Activated CD4-positive, alpha-beta T cell treated with anti-CD3 and anti-CD28 coated beads for 36 hours (primary cell): ENCODE measurements around the gene DPPA2. TPM values are rescaled to one million over a fixed set of nuclear protein-coding genes. Genes with fewer than 3 reads are reported as not detected.

Source experiments
- ATAC-seq: fragments of 200-7000 bp; cut with Tn5 transposase; one replicate; pipeline ENCODE4 v1.10.0; 2021; ENCODE audit warnings: mild to moderate bottlenecking, moderate library complexity
- CTCF ChIA-PET: fragments of 350-600 bp; sonication (Branson Sonifier 250); formaldehyde crosslinking; loops from one replicate; lab custom pipeline; 2021; ENCODE audit warnings: antibody characterized with exemption; lab: Charles Lee
- POLR2A ChIA-PET: fragments of 350-600 bp; sonication (Branson Sonifier 250); formaldehyde crosslinking; loops from one replicate; lab custom pipeline; 2021; ENCODE audit warnings: antibody characterized with exemption, inconsistent platforms; lab: Charles Lee
- DNase-seq: peaks from one replicate; pipeline ENCODE4 v3.0.0-alpha.2; 2020
- H3K27ac Mint-ChIP-seq: one replicate; pipeline ENCODE4 v1.8.0; 2021; ENCODE audit warnings: mixed read lengths
- H3K27me3 Mint-ChIP-seq: one replicate; pipeline ENCODE4 v1.8.0; 2021; ENCODE audit warnings: mixed read lengths
- H3K36me3 Mint-ChIP-seq: one replicate; pipeline ENCODE4 v1.8.0; 2021; ENCODE audit warnings: low read depth, mixed read lengths
- H3K4me1 Mint-ChIP-seq: one replicate; pipeline ENCODE4 v1.8.0; 2021; ENCODE audit warnings: mixed read lengths
- H3K4me3 Mint-ChIP-seq: one replicate; pipeline ENCODE4 v1.8.0; 2021; ENCODE audit warnings: mild to moderate bottlenecking, moderate library complexity, mixed read lengths
- H3K9me3 Mint-ChIP-seq: one replicate; pipeline ENCODE4 v1.8.0; 2021; ENCODE audit warnings: low read depth, mixed read lengths
- intact Hi-C, 2 experiments: fragments of 100-400 bp; cut with DNase I in 1 of 2; cut with micrococcal nuclease in 1 of 2; formaldehyde crosslinking; loops; one replicate each; pipeline versions ENCODE4 v1.14.2 to v1.15.1; 2022 to 2024; cut with DNase I, micrococcal nuclease
- total RNA-seq, 2 experiments: library from RNA; stranded (reverse); gene quantifications; one replicate each; pipeline ENCODE4 v1.2.3, GENCODE V29; 2021

DPPA2 gene
- total RNA-seq, 2 experiments from 2014 or later, result not detected

DNA sequence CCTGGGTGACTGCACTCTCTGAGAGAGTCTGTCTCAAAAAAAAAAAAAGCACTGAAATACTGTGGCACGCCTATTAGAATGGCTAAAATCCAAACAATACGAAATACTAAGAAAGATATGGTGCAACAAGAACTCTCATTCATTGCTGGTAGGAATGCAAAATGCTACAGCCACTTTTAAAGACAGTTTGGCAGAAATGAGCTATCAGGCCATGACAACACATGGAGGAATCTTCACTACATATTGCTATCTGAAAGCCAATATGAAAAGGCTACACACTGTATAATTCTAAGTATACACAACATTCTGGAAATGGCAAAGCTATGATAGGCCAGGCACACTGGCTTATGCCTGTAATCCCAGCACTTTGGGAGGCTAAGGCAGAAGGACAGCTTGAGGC lies 18.8 kb downstream of the DPPA2 start:
- no peaks in the 10 kb centered on the region for H3K9me3 Mint-ChIP-seq
- no peaks in the 10 kb centered on the region for H3K27me3 Mint-ChIP-seq
- H3K4me1 Mint-ChIP-seq, result no peaks in the 10 kb centered on the region
- ChIA-PET POLR2A (no interaction called here), CTCF (no interaction called here)
- intact Hi-C loops, result no loop called here
- no peak for DNase-seq
- ATAC-seq, result no peak
- no peaks in the 10 kb centered on the region for H3K36me3 Mint-ChIP-seq
- H3K27ac Mint-ChIP-seq, result no peak overlapping the region
- no peak overlapping the region for H3K4me3 Mint-ChIP-seq

DNA sequence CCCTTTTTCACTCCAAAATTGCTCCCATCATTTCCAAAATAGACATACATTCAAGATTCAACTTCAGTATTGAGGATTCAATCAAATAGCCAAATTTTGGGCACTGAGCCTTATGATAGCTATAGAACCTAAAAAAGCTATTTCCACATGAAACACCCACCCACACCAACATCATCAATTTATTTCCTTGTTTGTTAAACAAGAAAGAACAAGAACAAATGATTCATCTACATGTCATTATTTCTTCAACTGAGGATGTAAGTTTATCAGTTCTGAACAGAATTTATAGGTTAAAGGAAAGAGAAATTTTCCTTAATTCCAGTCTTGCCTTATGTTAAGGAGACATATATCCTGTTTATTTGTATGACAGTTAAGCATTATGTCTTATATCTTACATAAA lies 32.2 kb downstream of the DPPA2 start:
- Mint-ChIP-seq H3K27ac (no peak overlapping the region), H3K36me3 (no peaks in the 10 kb centered on the region), H3K27me3 (peaks cover 1% of the 10 kb centered on the region), H3K4me3 (no peak overlapping the region), H3K9me3 (no peaks in the 10 kb centered on the region), H3K4me1 (no peaks in the 10 kb centered on the region)
- intact Hi-C loops, result no loop called here
- DNase-seq (no peak), ATAC-seq (no peak)
- POLR2A ChIA-PET, result no interaction called here
- CTCF ChIA-PET, result interaction anchor here (0.8 to 1.1 kb wide), 2 partner anchors 15 to 28 kb away, joined by 3 read pairs; no protein-coding TSS in a partner anchor

DNA sequence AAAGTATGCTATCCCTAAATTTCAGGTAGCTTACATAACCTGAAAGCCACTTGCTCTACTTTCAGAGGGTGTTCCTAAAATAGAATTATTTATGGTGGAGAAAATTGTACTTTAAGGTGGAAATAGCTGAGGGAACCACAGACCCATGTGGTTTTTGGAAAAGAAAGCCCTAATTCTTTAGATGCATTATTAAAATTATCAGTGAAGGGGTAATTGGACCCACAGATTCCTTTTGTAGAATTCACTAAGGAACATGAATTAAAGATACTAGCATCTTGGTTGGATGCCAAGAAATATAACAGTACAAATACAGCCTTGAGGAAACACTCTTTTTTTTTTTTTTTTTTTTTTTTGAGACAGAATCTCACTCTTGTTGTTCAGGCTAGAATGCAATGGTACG lies 37.8 kb downstream of the DPPA2 start:
- CTCF ChIA-PET, result interaction anchor here (1.1 kb wide), 1 partner anchor 113 kb away, joined by 3 read pairs; no protein-coding TSS in a partner anchor
- no peak overlapping the region for H3K27ac Mint-ChIP-seq
- no peak for DNase-seq
- intact Hi-C loops, result loop anchor here in 1 of 2 experiments (10.0 kb wide), 1 partner anchor 1036 kb away; no protein-coding TSS in a partner anchor
- H3K36me3 Mint-ChIP-seq, result no peaks in the 10 kb centered on the region
- H3K4me1 Mint-ChIP-seq, result no peaks in the 10 kb centered on the region
- H3K4me3 Mint-ChIP-seq, result no peak overlapping the region
- POLR2A ChIA-PET, result no interaction called here
- H3K9me3 Mint-ChIP-seq, result no peaks in the 10 kb centered on the region
- no peak for ATAC-seq
- peaks cover 1% of the 10 kb centered on the region for H3K27me3 Mint-ChIP-seq

DNA sequence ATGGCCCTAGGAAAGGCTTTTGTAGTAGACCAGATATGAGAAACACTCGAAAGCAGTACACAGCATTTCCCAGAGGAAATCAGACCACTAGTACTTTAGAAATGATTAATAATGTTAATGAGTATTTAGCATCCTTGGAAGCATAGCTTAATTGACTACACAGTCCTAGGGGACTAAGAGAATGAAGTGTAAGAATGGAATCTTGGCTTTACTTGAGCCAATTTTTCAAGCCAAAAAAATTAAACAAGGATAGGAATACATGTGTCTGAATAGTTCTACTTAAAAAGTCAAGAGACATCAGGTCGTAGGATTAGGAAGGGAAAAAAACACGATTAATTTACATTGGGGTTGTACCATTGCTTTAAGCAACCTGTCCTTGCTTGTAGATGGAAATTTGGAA lies 38.2 kb downstream of the DPPA2 start:
- no peaks in the 10 kb centered on the region for H3K36me3 Mint-ChIP-seq

DNA sequence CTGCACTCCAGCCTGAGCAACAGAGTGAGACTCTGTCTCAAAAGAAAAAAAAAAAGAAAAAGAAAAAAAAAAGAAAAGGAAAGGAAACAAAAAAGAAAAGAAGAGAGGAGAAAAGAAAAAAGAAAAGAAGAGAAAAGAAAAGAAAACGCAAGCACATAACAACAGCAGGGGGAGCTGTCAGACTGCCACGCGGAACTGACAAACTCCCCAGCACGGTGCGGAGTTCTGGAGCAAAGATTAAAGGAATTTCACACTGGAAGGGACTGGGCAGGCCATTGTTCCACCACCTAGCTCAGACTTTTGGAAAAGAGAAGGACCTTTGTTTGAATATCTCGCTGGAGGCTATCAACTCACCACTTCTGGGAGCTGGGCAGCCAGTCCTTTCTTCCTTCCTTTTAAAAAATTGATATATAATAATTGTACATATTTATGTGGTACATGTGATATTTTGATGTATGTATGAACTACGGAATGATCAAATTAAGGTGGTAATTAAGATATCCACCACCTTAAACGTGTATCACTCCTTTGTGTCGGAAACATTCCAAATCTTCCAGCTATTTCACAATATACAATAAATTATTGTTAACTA lies 40.5 kb downstream of the DPPA2 start:
- DNase-seq, result peak; percentile 46
- Mint-ChIP-seq H3K9me3 (no peaks in the 10 kb centered on the region), H3K27me3 (peaks cover 3% of the 10 kb centered on the region), H3K4me3 (no peak overlapping the region), H3K4me1 (no peaks in the 10 kb centered on the region), H3K36me3 (no peaks in the 10 kb centered on the region), H3K27ac (no peak overlapping the region)
- CTCF ChIA-PET, result interaction anchor here (0.6 to 1.1 kb wide), 3 partner anchors 12 to 1039 kb away, joined by 3 read pairs; no protein-coding TSS in a partner anchor
- intact Hi-C loops, result loop anchor here in 1 of 2 experiments (10.0 kb wide), 1 partner anchor 1039 kb away; no protein-coding TSS in a partner anchor
- no peak for ATAC-seq
- POLR2A ChIA-PET, result no interaction called here

More for the DNA sequence above, 38.2 kb downstream of the DPPA2 start:
- ChIA-PET CTCF (interaction anchor here (1.1 kb wide), 1 partner anchor 113 kb away, joined by 3 read pairs; no protein-coding TSS in a partner anchor), POLR2A (no interaction called here)
- intact Hi-C loops, result loop anchor here in 1 of 2 experiments (10.0 kb wide), 1 partner anchor 1037 kb away; no protein-coding TSS in a partner anchor
- ATAC-seq (no peak), DNase-seq (no peak)
- Mint-ChIP-seq H3K9me3 (no peaks in the 10 kb centered on the region), H3K27me3 (peaks cover 1% of the 10 kb centered on the region), H3K27ac (no peak overlapping the region), H3K4me3 (no peak overlapping the region), H3K4me1 (no peaks in the 10 kb centered on the region)

DNA sequence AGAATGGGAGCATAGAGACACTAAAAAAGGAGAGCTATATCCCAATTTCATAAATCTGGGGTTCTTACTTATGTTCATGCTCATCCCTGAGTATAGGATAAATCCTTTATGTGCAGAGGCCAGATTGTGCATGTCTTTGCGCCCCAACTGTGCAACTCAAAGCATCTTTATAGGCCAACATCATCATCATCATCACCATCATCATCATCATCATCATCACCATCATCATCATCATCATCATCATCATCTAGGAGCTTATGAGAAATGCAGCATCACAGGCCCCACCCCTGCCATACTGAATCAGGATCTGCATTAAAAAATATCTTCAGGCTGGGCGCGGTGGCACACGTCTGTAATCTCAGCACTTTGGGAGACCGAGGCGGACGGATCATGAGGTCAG lies 45.5 kb downstream of the DPPA2 start:
- no peaks in the 10 kb centered on the region for H3K4me1 Mint-ChIP-seq
- no peak overlapping the region for H3K4me3 Mint-ChIP-seq
- no peak overlapping the region for H3K27ac Mint-ChIP-seq
- intact Hi-C loops, result loop anchor here in 1 of 2 experiments (10.0 kb wide), 1 partner anchor 1044 kb away; no protein-coding TSS in a partner anchor
- ChIA-PET POLR2A (no interaction called here), CTCF (interaction anchor here (0.6 kb wide), 1 partner anchor 152 kb away, joined by 5 read pairs; no protein-coding TSS in a partner anchor)
- H3K27me3 Mint-ChIP-seq, result peaks cover 2% of the 10 kb centered on the region
- no peaks in the 10 kb centered on the region for H3K9me3 Mint-ChIP-seq
- no peak for ATAC-seq
- H3K36me3 Mint-ChIP-seq, result no peaks in the 10 kb centered on the region
- no peak for DNase-seq

DNA sequence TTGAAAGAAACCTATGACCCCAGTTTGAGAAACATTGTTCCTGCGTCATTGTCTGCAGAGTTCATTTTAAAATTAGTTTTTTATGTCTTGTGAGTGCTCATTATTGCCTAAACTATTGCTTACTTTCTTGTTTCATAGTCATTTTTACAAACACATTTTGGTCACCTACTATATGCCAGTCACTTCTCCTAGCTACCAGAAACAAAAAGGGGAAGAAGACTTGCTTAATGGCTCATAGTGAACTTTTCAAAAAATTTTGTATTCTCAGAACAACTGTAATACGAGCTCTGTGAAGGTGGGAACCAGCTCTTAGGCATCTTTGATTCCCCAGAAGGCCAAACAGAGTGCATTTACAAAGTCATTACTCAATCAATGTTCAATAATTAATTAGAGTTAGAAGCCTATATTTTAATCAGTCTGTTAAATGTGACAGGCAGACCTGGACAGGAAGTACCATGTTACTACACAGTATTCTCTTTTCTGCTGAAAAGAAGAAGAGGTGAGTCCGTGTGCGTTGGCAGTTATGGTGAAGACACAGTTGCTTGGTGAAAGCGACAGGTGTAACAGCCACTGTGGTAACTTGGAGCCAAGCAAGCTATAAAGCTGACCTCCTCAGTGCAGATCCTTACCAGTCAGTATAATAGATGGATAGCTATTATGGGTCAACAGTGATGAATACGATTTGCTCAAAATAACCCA lies 46.6 kb downstream of the DPPA2 start:
- ATAC-seq, result no peak
- CTCF ChIA-PET, result no interaction called here

DNA sequence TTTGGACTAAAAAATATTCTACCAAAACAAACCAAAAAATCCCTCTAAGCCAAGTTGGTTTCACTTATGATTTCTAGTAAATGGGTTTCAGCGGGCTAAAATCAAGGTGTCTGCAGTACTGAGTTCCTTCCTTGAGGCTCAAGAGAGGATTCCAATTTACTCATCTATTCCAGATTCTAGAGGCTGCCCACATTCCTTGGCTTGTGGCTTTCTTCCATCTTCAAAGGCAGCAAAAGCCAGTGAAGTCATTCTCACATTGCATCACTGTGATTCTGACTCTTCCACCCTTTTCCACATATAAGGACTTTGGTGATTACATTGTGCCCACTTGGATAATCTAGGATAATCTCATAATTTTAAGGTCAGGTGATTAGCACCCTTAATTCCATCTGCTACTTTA lies 48.1 kb downstream of the DPPA2 start:
- POLR2A ChIA-PET, result no interaction called here

More for the DNA sequence above, 46.6 kb downstream of the DPPA2 start:
- POLR2A ChIA-PET, result no interaction called here
- intact Hi-C loops, result loop anchor here in 1 of 2 experiments (10.0 kb wide), 1 partner anchor 1045 kb away; no protein-coding TSS in a partner anchor
- no peaks in the 10 kb centered on the region for H3K4me1 Mint-ChIP-seq
- no peak for DNase-seq
- no peak overlapping the region for H3K4me3 Mint-ChIP-seq
- no peaks in the 10 kb centered on the region for H3K36me3 Mint-ChIP-seq
- no peak overlapping the region for H3K27ac Mint-ChIP-seq
- H3K9me3 Mint-ChIP-seq, result no peaks in the 10 kb centered on the region
- peaks cover 2% of the 10 kb centered on the region for H3K27me3 Mint-ChIP-seq

DNA sequence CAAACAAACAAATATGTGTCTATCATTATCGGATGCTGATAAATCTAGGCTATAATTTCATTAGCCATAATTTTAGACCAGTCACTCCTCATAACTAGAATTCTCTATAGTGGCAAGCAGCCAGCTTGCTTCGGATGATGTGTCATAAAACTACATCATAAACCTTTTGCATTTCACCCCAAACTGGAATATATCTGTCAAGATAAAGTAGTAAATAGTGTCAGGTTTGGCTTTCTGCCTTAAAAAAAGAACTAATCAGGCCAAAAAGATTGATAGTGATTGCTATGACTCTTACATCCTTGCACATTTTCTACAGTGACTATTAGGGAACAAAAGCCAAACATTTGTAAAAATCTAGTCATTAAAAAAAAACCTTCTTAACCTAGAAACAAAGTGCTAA lies 51.0 kb downstream of the DPPA2 start:
- Mint-ChIP-seq H3K27me3 (no peaks in the 10 kb centered on the region), H3K4me1 (no peaks in the 10 kb centered on the region), H3K9me3 (no peaks in the 10 kb centered on the region), H3K36me3 (no peaks in the 10 kb centered on the region), H3K4me3 (no peak overlapping the region), H3K27ac (no peak overlapping the region)
- DNase-seq (no peak), ATAC-seq (no peak)
- ChIA-PET CTCF (no interaction called here), POLR2A (no interaction called here)
- intact Hi-C loops, result no loop called here

More for the DNA sequence above, 48.1 kb downstream of the DPPA2 start:
- CTCF ChIA-PET, result interaction anchor here (1.2 kb wide), 1 partner anchor 12 kb away, joined by 3 read pairs; no protein-coding TSS in a partner anchor
- H3K4me1 Mint-ChIP-seq, result no peaks in the 10 kb centered on the region
- intact Hi-C loops, result no loop called here
- H3K36me3 Mint-ChIP-seq, result no peaks in the 10 kb centered on the region
- H3K4me3 Mint-ChIP-seq, result no peak overlapping the region
- no peak for DNase-seq
- no peak overlapping the region for H3K27ac Mint-ChIP-seq
- H3K27me3 Mint-ChIP-seq, result peaks cover 2% of the 10 kb centered on the region
- H3K9me3 Mint-ChIP-seq, result no peaks in the 10 kb centered on the region
- no peak for ATAC-seq

DNA sequence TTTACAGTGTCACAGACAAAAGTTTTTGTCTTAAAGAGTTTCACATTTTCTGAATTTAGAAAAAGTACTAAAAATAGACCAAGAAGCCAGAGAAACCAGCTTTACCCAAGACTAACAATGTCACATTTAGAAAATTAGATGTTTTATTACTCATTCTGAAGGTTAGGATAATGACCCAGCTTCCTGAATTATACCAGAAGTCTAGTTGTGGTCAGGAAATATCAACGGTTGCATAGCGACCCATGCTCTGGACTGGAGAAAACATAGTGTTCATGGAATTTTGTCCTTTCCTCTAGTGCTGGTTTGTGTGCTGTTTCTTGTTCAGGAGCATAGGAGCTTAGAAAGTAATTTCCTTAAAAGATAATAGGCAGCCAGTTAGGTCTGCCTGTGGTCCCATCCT lies 59.0 kb downstream of the DPPA2 start:
- ATAC-seq, result no peak
- intact Hi-C loops, result no loop called here
- CTCF ChIA-PET, result no interaction called here

DNA sequence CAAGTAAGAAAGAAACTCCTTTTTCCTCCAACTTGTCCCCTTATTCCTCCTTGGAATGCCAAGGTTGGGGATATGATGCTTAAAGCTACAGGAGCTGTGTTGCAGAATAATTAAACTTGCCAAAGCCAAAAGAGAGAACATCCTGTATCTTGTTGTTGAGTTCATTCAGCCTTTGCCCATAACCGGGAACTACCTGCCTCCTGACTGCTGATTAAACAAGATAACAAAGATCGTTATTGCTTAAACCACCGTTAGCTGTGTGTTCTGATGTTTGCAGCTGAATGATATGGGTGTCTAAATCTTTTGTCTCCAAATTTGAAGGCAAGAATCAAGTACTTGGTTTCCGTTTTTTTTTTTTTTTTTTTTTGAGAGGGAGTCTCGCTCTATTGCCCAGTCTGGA lies 61.5 kb downstream of the DPPA2 start:
- H3K27ac Mint-ChIP-seq, result no peak overlapping the region
- no peaks in the 10 kb centered on the region for H3K36me3 Mint-ChIP-seq
- no peaks in the 10 kb centered on the region for H3K4me1 Mint-ChIP-seq

More for the DNA sequence above, 59.0 kb downstream of the DPPA2 start:
- no peaks in the 10 kb centered on the region for H3K36me3 Mint-ChIP-seq
- no peaks in the 10 kb centered on the region for H3K27me3 Mint-ChIP-seq
- no peak overlapping the region for H3K4me3 Mint-ChIP-seq
- no peak overlapping the region for H3K27ac Mint-ChIP-seq
- no peaks in the 10 kb centered on the region for H3K9me3 Mint-ChIP-seq
- DNase-seq, result no peak
- POLR2A ChIA-PET, result no interaction called here
- H3K4me1 Mint-ChIP-seq, result no peaks in the 10 kb centered on the region

More for the DNA sequence above, 61.5 kb downstream of the DPPA2 start:
- DNase-seq (no peak), ATAC-seq (no peak)
- Mint-ChIP-seq H3K4me3 (no peak overlapping the region), H3K27me3 (no peaks in the 10 kb centered on the region), H3K9me3 (no peaks in the 10 kb centered on the region)
- ChIA-PET POLR2A (no interaction called here), CTCF (no interaction called here)
- intact Hi-C loops, result no loop called here
